PC-9 (cell line): Measurements from ENCODE around the gene CBY1. TPM values are rescaled to one million over a fixed set of nuclear protein-coding genes. Genes with fewer than 3 reads are reported as not detected.

ENCODE experiments used
- BruUV-seq: library from RNA; stranded (reverse); fragments of 400-500 nt; replicated peaks from 2 replicates; lab custom pipeline; 2021; lab: Mats Ljungman, UMichigan
- CTCF ChIA-PET: fragments of 300-600 bp; sonication (Branson Sonifier 250); formaldehyde crosslinking; loops from one replicate; lab custom pipeline; 2022; ENCODE audit warnings: antibody characterized with exemption; lab: Charles Lee
- POLR2A ChIA-PET: fragments of 300-600 bp; sonication (Branson Sonifier 250); formaldehyde crosslinking; loops from one replicate; lab custom pipeline; 2022; ENCODE audit warnings: antibody characterized with exemption; ENCODE audit not compliant: unreplicated experiment; lab: Charles Lee
- DNase-seq, 2 experiments: peaks; one replicate each; pipeline versions ENCODE4 v3.0.0 to v3.0.0-alpha.2; 2015 to 2022; ENCODE audit warnings: mixed read lengths in 1 of 2
- H2AFZ ChIP-seq: fragments of 200-600 bp; sonication (generic); 2 replicates; pipeline ENCODE4 v1.8.1; 2017; ENCODE audit warnings: antibody characterized with exemption
- H3F3A ChIP-seq: fragments of 200-600 bp; sonication (generic); 2 replicates; pipeline ENCODE4 v1.8.1; 2017; ENCODE audit warnings: antibody characterized with exemption, mild to moderate bottlenecking, low read depth; ENCODE audit not compliant: insufficient read depth
- H3K27ac ChIP-seq: fragments of 200-600 bp; sonication (generic); 2 replicates; pipeline ENCODE4 v1.6.1; 2016; ENCODE audit warnings: mixed run types
- H3K27me3 ChIP-seq: fragments of 200-600 bp; sonication (generic); 2 replicates; pipeline ENCODE4 v1.6.1; 2016; ENCODE audit warnings: low read depth, mixed run types; ENCODE audit not compliant: insufficient read depth
- H3K36me3 ChIP-seq: fragments of 200-600 bp; sonication (generic); 2 replicates; pipeline ENCODE4 v1.6.1; 2016; ENCODE audit warnings: low read depth, mixed run types
- H3K4me1 ChIP-seq: fragments of 200-600 bp; sonication (generic); replicated peaks from 2 replicates; pipeline ENCODE4 v1.6.1; 2016; ENCODE audit warnings: mixed run types; ENCODE audit not compliant: insufficient read depth
- H3K4me2 ChIP-seq: fragments of 200-600 bp; sonication (generic); 2 replicates; pipeline ENCODE4 v1.6.1; 2017; ENCODE audit warnings: mixed run types
- H3K4me3 ChIP-seq: fragments of 200-600 bp; sonication (generic); 2 replicates; pipeline ENCODE4 v1.6.1; 2016; ENCODE audit warnings: mixed run types
- H3K79me2 ChIP-seq: fragments of 200-600 bp; sonication (generic); 2 replicates; pipeline ENCODE4 v1.6.1; 2017; ENCODE audit warnings: low read depth, mixed run types
- H3K9me2 ChIP-seq: fragments of 200-600 bp; sonication (generic); 2 replicates; pipeline ENCODE4 v1.8.1; 2017; ENCODE audit warnings: mild to moderate bottlenecking; ENCODE audit not compliant: insufficient read depth
- H3K9me3 ChIP-seq: fragments of 200-600 bp; sonication (generic); 2 replicates; pipeline ENCODE4 v1.8.1; 2016; ENCODE audit warnings: low read depth; ENCODE audit not compliant: insufficient read depth
- H4K20me1 ChIP-seq: fragments of 200-600 bp; sonication (generic); 2 replicates; pipeline ENCODE4 v1.8.1; 2017; ENCODE audit not compliant: insufficient read depth
- EZH2 ChIP-seq: fragments of 200-600 bp; sonication (generic); IDR thresholded peaks from 2 replicates; pipeline ENCODE4 v1.8.0; 2017; ENCODE audit warnings: antibody characterized with exemption, low read depth
- intact Hi-C: fragments of 100-400 bp; cut with micrococcal nuclease; formaldehyde crosslinking; loops from one replicate; pipeline ENCODE4 v1.10.0; 2022; ENCODE audit not compliant: unreplicated experiment
- total RNA-seq: library from RNA; stranded (reverse); gene quantifications from 2 replicates; pipeline ENCODE4 v1.2.3, GENCODE V29; 2021
- TF ChIP-seq, protein P1 (sequence below): fragments of 200-600 bp; sonication (generic); conservative IDR thresholded peaks from 2 replicates; pipeline ENCODE4 v1.6.1; 2017; ENCODE audit warnings: mixed run types, antibody characterized with exemption, mild to moderate bottlenecking, moderate library complexity

The CBY1 gene
- total RNA-seq, 1 experiment from 2014 or later, result 58.9 TPM

DNA sequence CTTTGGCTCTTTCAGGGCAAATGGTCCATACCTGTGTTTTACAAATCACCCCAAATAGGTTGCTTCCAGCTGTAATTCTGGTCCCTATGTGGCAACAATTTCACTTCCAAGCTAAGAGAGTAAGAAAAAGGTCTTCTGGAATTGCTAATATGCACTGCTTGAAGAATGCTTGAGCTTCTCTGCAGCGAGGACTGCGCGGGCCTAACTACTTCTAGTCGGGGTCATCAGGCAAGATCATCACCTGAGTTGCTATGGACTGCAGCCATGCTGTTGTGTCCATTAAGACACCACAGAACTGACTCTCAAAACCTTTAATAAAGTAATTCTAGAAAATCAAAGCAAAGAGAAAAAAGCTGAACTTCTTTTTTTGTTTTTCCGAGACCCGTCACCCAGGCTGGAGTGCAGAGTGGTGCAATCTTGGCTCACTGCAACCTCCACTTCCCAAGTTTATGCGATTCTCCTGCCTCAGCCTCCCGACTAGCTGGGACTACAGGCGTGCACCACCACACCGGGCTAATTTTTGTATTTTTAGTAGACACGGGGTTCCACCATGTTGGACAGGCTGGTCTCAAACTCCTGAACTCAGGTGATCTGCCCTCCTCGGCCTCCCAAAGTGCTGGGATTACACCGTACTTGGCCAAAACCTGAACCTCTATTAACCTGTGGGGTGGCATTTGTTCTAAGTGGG lies 42.1 kb downstream of the CBY1 start:
- H3K4me1 ChIP-seq, result peaks cover 57% of the 10 kb centered on the region

DNA sequence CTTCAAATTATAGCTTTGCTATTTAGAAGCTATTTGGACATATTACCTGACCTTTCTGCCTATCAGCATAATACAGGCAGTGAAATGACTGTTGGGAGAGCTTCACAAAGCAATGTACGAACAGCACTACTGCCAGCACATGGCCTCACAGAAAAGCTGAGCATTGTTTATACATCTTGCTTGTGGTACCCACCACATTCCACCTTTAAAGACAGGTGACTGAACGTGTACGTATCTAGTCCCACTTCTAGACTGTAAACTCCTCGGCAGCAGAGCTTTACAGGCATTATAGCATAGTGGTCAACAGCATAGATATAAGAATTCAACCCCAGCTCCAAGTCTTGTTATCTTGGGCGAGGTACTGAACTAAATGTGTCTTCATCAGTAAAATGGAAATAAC lies 42.7 kb downstream of the CBY1 start:
- peak overlapping the region; percentile 82 for H3K4me3 ChIP-seq
- H3K27me3 ChIP-seq, result no peaks in the 10 kb centered on the region
- H3K27ac ChIP-seq, result peak overlapping the region; percentile 88
- no TSS peak for BruUV-seq
- H3K4me1 ChIP-seq, result peaks cover 53% of the 10 kb centered on the region
- H3F3A ChIP-seq, result peaks cover 56% of the 10 kb centered on the region
- no peak for DNase-seq
- ChIA-PET POLR2A (interaction anchor here (0.6 to 0.7 kb wide), 5 partner anchors 13 to 1224 kb away, joined by 3 to 5 read pairs (median 4); partner anchors contain the start of gene TOMM22), CTCF (interaction anchor here (0.6 to 1.1 kb wide), 2 partner anchors 18 to 460 kb away, joined by 4 to 6 read pairs; partner anchors contain the start of gene TOMM22)
- H3K36me3 ChIP-seq, result peaks cover 26% of the 10 kb centered on the region; the same call in 1 of the 2 replicates
- TF ChIP-seq, protein P1, sequence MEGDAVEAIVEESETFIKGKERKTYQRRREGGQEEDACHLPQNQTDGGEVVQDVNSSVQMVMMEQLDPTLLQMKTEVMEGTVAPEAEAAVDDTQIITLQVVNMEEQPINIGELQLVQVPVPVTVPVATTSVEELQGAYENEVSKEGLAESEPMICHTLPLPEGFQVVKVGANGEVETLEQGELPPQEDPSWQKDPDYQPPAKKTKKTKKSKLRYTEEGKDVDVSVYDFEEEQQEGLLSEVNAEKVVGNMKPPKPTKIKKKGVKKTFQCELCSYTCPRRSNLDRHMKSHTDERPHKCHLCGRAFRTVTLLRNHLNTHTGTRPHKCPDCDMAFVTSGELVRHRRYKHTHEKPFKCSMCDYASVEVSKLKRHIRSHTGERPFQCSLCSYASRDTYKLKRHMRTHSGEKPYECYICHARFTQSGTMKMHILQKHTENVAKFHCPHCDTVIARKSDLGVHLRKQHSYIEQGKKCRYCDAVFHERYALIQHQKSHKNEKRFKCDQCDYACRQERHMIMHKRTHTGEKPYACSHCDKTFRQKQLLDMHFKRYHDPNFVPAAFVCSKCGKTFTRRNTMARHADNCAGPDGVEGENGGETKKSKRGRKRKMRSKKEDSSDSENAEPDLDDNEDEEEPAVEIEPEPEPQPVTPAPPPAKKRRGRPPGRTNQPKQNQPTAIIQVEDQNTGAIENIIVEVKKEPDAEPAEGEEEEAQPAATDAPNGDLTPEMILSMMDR, result no peak
- no peak for TF ChIP-seq EZH2
- H3K4me2 ChIP-seq, result peak overlapping the region; percentile 92
- no peaks in the 10 kb centered on the region for H3K9me2 ChIP-seq
- H3K79me2 ChIP-seq, result peaks cover 60% of the 10 kb centered on the region
- H2AFZ ChIP-seq, result no peak overlapping the region
- intact Hi-C loops, result no loop called here
- H3K9me3 ChIP-seq, result no peaks in the 10 kb centered on the region
- H4K20me1 ChIP-seq, result peaks cover 14% of the 10 kb centered on the region; the same call in 1 of the 2 replicates

More for the DNA sequence above, 42.1 kb downstream of the CBY1 start:
- Histone ChIP-seq H3K9me2 (no peaks in the 10 kb centered on the region), H3F3A (peaks cover 58% of the 10 kb centered on the region), H4K20me1 (peaks cover 14% of the 10 kb centered on the region; the same call in 1 of the 2 replicates), H3K27me3 (no peaks in the 10 kb centered on the region), H3K36me3 (peaks cover 32% of the 10 kb centered on the region; the same call in 1 of the 2 replicates), H3K27ac (peak overlapping the region; percentile 88), H2AFZ (no peak overlapping the region), H3K9me3 (no peaks in the 10 kb centered on the region), H3K4me2 (peak overlapping the region; percentile 92), H3K4me3 (peak overlapping the region; percentile 82), H3K79me2 (peaks cover 66% of the 10 kb centered on the region)
- intact Hi-C loops, result no loop called here
- no peak for DNase-seq
- TF ChIP-seq, protein P1, result no peak
- TF ChIP-seq EZH2, result no peak
- CTCF ChIA-PET, result interaction anchor here (1.1 kb wide), 1 partner anchor 17 kb away, joined by 6 read pairs; the partner anchor contains the start of gene TOMM22
- BruUV-seq, result no TSS peak
- POLR2A ChIA-PET, result interaction anchor here (0.6 to 0.7 kb wide), 4 partner anchors 13 to 384 kb away, joined by 3 to 9 read pairs (median 4); partner anchors contain the start of gene TOMM22

- Histone ChIP-seq H4K20me1 (peaks cover 14% of the 10 kb centered on the region; the same call in 1 of the 2 replicates), H3K9me2 (no peaks in the 10 kb centered on the region), H2AFZ (no peak overlapping the region), H3K4me2 (peak overlapping the region; percentile 92), H3K27me3 (no peaks in the 10 kb centered on the region), H3K27ac (peak overlapping the region; percentile 88), H3K79me2 (peaks cover 53% of the 10 kb centered on the region), H3F3A (peaks cover 60% of the 10 kb centered on the region), H3K4me3 (peak overlapping the region; percentile 82), H3K9me3 (no peaks in the 10 kb centered on the region), H3K4me1 (peaks cover 52% of the 10 kb centered on the region), H3K36me3 (peaks cover 22% of the 10 kb centered on the region; the same call in 1 of the 2 replicates)
- intact Hi-C loops, result loop anchor here (10.0 kb wide), 2 partner anchors 195 to 385 kb away; partner anchors contain the start of genes CSNK1E and DDX17
- TSS peak; percentile 67 for BruUV-seq
- peak in 1 of 2 experiments; percentile 70 for DNase-seq
- TF ChIP-seq EZH2, result no peak
- TF ChIP-seq, protein P1, result no peak; the same call in 1 of the 2 replicates
- POLR2A ChIA-PET, result interaction anchor here (0.5 to 0.7 kb wide), 4 partner anchors 12 to 1224 kb away, joined by 3 to 6 read pairs (median 4); no protein-coding TSS in a partner anchor
- CTCF ChIA-PET, result interaction anchor here (0.6 to 1.1 kb wide), 5 partner anchors 18 to 829 kb away, joined by 3 to 7 read pairs (median 4); partner anchors contain the start of gene TOMM22
Measured at GRCh38 chr22:38699784-38700183, 43.3 kb downstream of the CBY1 start.
